ENCODE results near the gene PAX5.

GRCh38 chr9:36985061-36985768 lies 48.9 kb downstream of the PAX5 start:
- TF ChIP-seq EZH2 (IDR thresholded peaks at IDR 0.05; ENCODE audit: insufficient read depth, poor library complexity, severe bottlenecking) (no peak), EZH2phosphoT487 (IDR thresholded peaks at IDR 0.05; ENCODE audit: insufficient read depth, low read depth) (no peak)
